ENCODE measurements around the gene S100A9.
"Not testable (repeated sequence)": the region's sequence is repeated elsewhere in the genome, so short reads cannot be mapped to it uniquely, and the experiment has no call there.

Gene S100A9

DNA sequence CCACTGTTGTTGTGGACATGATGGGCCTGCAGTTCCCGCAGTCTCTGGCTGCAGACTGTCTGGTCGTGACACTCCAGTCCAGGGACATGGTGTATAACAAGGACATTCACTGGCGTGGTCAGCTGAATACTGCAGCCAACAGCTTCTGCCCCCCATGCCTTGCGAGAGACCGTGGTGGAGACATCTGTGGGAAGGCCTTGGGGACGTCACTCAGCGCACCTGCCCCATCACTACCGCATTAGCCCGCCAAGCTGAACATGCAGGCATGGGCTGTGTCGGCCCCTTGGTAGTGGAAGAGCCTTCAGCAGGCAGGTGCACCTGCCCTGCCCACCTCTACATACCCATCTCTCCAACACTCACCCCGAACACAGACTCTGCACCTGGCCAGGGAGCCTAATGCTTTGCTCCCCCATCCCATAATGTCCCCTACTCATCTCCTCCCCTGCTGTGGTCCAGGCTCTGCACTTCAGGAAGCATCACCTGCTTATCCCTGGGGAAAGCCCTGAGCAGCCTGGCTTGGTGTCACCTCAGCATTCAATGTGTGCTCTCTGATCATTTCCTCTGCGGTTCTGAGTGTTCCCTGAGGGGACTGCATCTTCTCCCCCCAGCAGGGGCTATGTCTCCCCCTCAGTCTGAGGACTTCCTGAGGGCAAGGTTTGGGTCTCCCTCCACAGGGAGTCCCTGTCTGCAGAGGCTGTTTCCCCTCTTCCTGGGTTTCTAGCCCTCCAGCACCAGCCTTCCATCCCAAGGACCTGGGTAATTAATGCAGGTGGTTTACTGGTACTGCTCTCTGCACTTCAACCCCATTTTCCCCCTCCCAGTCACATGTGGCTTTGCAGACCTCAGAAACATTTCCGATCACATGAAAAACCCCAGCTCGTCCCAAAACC is 12.2 kb upstream of the S100A9 start:
- Histone ChIP-seq H3K4me3 (ENCODE audit: low read depth, low read length) (no peak overlapping the region), H3K27me3 (ENCODE audit: control insufficient read depth, insufficient read depth, low read length) (no peaks in the 10 kb centered on the region; the same call in 1 of the 2 replicates), H3K27ac (ENCODE audit: low read depth, low read length) (no peak overlapping the region), H3K9ac (ENCODE audit: low read depth, low read length) (no peak overlapping the region), H3K36me3 (ENCODE audit: control insufficient read depth, insufficient read depth, low read length) (no peaks in the 10 kb centered on the region), H3K4me1 (ENCODE audit: control insufficient read depth, insufficient read depth, low read length) (no peaks in the 10 kb centered on the region), H3K9me3 (ENCODE audit: control insufficient read depth, insufficient read depth, low read length) (no peaks in the 10 kb centered on the region)

DNA sequence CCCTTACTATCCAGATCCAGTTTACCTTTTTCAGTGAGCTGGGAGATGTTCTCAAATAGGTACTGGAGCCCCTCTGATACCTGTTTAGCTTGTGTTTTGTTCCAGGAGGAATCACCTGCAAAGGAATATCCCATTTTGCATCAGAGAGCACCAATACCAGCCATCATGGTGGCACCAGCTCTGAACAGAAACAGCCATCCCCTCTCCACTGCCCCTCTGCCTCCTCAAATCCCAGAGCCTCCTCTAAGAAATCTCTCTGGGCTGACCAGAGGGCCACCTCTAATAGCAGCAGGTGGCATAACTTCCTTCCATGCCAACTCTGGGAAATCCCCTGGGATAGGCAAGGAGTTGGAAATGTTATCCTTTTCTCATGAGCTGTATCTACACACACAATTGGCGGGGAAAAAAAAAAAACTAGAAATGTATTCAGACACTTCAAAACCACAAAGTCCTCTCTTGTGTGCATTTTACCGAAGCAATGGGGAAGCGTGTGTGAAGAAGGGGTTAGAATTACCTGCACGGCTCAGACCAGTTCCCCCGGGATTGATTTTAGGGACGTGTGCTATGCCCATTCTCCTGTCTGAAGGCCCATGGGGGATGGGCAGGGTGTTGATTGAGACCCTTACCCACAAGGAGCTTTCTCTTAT is 11.5 kb upstream of the S100A9 start:
- no peak overlapping the region for H3K27ac ChIP-seq (ENCODE audit: low read depth, low read length)

DNA sequence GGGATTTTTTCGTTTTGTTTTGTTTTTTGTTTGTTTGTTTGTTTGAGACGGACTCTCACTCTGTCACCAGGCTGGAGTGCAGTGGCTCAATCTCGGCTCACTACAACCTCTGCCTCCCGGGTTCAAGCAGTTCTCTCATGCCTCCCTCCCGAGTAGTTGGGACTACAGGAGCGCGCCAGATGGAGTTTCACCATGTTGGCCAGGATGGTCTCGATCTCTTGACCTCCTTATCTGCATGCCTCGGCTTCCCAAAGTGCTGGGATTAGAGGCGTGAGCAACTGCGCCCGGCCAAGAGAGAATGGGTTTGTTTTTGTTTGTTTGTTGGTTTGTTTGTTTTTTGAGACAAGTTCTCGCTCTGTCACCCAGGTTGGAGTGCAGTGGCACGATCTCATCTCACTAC is 10.6 kb upstream of the S100A9 start:
- not testable (repeated sequence) for H3K27ac ChIP-seq (ENCODE audit: low read depth, low read length); H3K9me3 ChIP-seq (ENCODE audit: control insufficient read depth, insufficient read depth, low read length); H3K27me3 ChIP-seq (ENCODE audit: control insufficient read depth, insufficient read depth, low read length)

More for the DNA sequence above, 11.5 kb upstream of the S100A9 start:
- Histone ChIP-seq H3K9me3 (ENCODE audit: control insufficient read depth, insufficient read depth, low read length) (no peaks in the 10 kb centered on the region), H3K36me3 (ENCODE audit: control insufficient read depth, insufficient read depth, low read length) (no peaks in the 10 kb centered on the region), H3K9ac (ENCODE audit: low read depth, low read length) (no peak overlapping the region), H3K4me3 (ENCODE audit: low read depth, low read length) (no peak overlapping the region), H3K27me3 (ENCODE audit: control insufficient read depth, insufficient read depth, low read length) (no peaks in the 10 kb centered on the region; the same call in 1 of the 2 replicates), H3K4me1 (ENCODE audit: control insufficient read depth, insufficient read depth, low read length) (no peaks in the 10 kb centered on the region)

GRCh38 chr1:153347856-153348255 is 9.8 kb upstream of the S100A9 start:
- Histone ChIP-seq H3K9me3 (ENCODE audit: control insufficient read depth, insufficient read depth, low read length) (no peaks in the 10 kb centered on the region), H3K27me3 (ENCODE audit: control insufficient read depth, insufficient read depth, low read length) (no peaks in the 10 kb centered on the region; the same call in 1 of the 2 replicates), H3K27ac (ENCODE audit: low read depth, low read length) (no peak overlapping the region), H3K4me3 (ENCODE audit: low read depth, low read length) (no peak overlapping the region), H3K9ac (ENCODE audit: low read depth, low read length) (no peak overlapping the region), H3K4me1 (ENCODE audit: control insufficient read depth, insufficient read depth, low read length) (no peaks in the 10 kb centered on the region), H3K36me3 (ENCODE audit: control insufficient read depth, insufficient read depth, low read length) (no peaks in the 10 kb centered on the region)

More for the DNA sequence above, 10.6 kb upstream of the S100A9 start:
- H3K4me1 ChIP-seq (ENCODE audit: control insufficient read depth, insufficient read depth, low read length); H3K9ac ChIP-seq (ENCODE audit: low read depth, low read length); H3K4me3 ChIP-seq (ENCODE audit: low read depth, low read length); H3K36me3 ChIP-seq (ENCODE audit: control insufficient read depth, insufficient read depth, low read length): not testable (repeated sequence)

GRCh38 chr1:153348511-153349362 is 8.9 kb upstream of the S100A9 start, which contains the start of gene PGLYRP4:
TSS of gene PGLYRP4 (minus strand) at chr1:153348841. CDS start at chr1:153347932, 909 bp downstream.
- Histone ChIP-seq H3K4me3 (ENCODE audit: low read depth, low read length) (no peak within 1 kb of the TSS), H3K27ac (ENCODE audit: low read depth, low read length) (no peak within 1 kb of the TSS), H3K36me3 (ENCODE audit: control insufficient read depth, insufficient read depth, low read length) (no peaks in the 10 kb centered on the region), H3K27me3 (ENCODE audit: control insufficient read depth, insufficient read depth, low read length) (no peaks in the 10 kb centered on the region; the same call in 1 of the 2 replicates), H3K9ac (ENCODE audit: low read depth, low read length) (no peak within 1 kb of the TSS), H3K4me1 (ENCODE audit: control insufficient read depth, insufficient read depth, low read length) (no peaks in the 10 kb centered on the region), H3K9me3 (ENCODE audit: control insufficient read depth, insufficient read depth, low read length) (no peaks in the 10 kb centered on the region)

GRCh38 chr1:153349363-153350320 is 8.0 kb upstream of the S100A9 start:
- no peaks in the 10 kb centered on the region for H3K4me1 ChIP-seq (ENCODE audit: control insufficient read depth, insufficient read depth, low read length)
- H3K27ac ChIP-seq (ENCODE audit: low read depth, low read length) = no peak overlapping the region
- H3K36me3 ChIP-seq (ENCODE audit: control insufficient read depth, insufficient read depth, low read length) = no peaks in the 10 kb centered on the region
- H3K9me3 ChIP-seq (ENCODE audit: control insufficient read depth, insufficient read depth, low read length) = no peaks in the 10 kb centered on the region
- H3K4me3 ChIP-seq (ENCODE audit: low read depth, low read length) = no peak overlapping the region
- H3K9ac ChIP-seq (ENCODE audit: low read depth, low read length) = no peak overlapping the region
- no peaks in the 10 kb centered on the region; the same call in 1 of the 2 replicates for H3K27me3 ChIP-seq (ENCODE audit: control insufficient read depth, insufficient read depth, low read length)

GRCh38 chr1:153350321-153350957 is 7.2 kb upstream of the S100A9 start:
- H3K9me3 ChIP-seq (ENCODE audit: control insufficient read depth, insufficient read depth, low read length) = no peaks in the 10 kb centered on the region
- no peak overlapping the region for H3K9ac ChIP-seq (ENCODE audit: low read depth, low read length)
- H3K36me3 ChIP-seq (ENCODE audit: control insufficient read depth, insufficient read depth, low read length) = no peaks in the 10 kb centered on the region
- H3K4me1 ChIP-seq (ENCODE audit: control insufficient read depth, insufficient read depth, low read length) = no peaks in the 10 kb centered on the region
- no peak overlapping the region for H3K27ac ChIP-seq (ENCODE audit: low read depth, low read length)
- H3K27me3 ChIP-seq (ENCODE audit: control insufficient read depth, insufficient read depth, low read length) = no peaks in the 10 kb centered on the region; the same call in 1 of the 2 replicates
- no peak overlapping the region for H3K4me3 ChIP-seq (ENCODE audit: low read depth, low read length)

DNA sequence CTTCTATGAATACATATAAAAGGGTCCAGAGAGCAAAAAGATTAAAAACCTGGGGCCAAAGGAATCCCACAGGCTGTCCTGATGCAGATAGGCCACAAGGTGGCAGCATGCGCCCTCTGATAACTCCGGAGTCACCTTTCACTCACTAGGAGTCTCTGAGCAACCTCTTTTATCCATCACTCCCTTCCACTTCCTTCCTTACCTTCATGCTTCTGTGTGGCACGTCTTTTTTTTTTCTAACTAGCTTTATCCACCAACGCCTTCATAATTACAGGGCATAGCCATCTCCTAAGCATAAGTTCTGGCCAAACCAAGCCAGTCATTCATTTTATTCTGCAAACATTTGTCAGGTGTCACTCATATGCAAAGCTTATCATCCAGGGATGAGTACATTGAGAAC is 5.1 kb upstream of the S100A9 start:
- Histone ChIP-seq H3K9ac (ENCODE audit: low read depth, low read length) (no peak overlapping the region), H3K27ac (ENCODE audit: low read depth, low read length) (no peak overlapping the region), H3K27me3 (ENCODE audit: control insufficient read depth, insufficient read depth, low read length) (no peaks in the 10 kb centered on the region; the same call in 1 of the 2 replicates), H3K4me3 (ENCODE audit: low read depth, low read length) (no peak overlapping the region), H3K36me3 (ENCODE audit: control insufficient read depth, insufficient read depth, low read length) (no peaks in the 10 kb centered on the region), H3K4me1 (ENCODE audit: control insufficient read depth, insufficient read depth, low read length) (no peaks in the 10 kb centered on the region), H3K9me3 (ENCODE audit: control insufficient read depth, insufficient read depth, low read length) (no peaks in the 10 kb centered on the region)

DNA sequence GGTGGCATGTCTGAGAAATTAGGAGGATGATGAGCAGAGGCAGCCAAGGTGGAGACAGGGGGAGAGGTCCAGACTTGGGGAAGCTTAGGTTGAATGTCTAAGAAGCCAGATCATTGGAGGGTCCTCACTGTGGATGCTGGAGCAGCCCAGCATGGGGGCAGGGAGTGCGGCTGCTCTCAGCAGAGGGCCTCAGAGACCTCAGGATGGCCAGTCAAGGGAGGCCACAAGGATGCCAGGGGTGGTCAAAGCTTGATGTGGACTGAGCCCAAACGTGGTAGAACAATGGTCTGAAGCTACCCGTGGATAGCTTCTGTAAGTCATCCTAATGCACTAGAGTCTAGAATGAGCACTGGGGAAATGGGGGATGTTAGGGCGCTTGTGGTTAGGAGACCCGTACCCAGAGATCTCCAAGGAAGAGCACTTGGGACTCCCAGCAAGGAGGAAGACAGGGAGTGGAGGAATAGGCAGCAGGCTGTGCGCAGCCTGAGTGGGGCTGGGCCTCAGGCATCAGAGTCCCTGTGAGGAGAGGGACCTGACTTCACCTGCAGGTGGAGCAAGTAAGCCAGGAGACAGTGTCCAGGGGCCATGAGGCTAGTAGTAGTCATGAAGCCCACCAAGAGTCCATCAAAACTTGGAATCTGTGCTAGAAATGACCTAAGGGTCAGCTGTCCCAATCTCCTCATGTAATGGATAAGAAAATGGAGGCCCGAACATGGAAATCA is 4.3 kb upstream of the S100A9 start:
- H3K27ac ChIP-seq (ENCODE audit: low read depth, low read length) = no peak overlapping the region
- no peaks in the 10 kb centered on the region for H3K36me3 ChIP-seq (ENCODE audit: control insufficient read depth, insufficient read depth, low read length)
- H3K9me3 ChIP-seq (ENCODE audit: control insufficient read depth, insufficient read depth, low read length) = no peaks in the 10 kb centered on the region
- no peak overlapping the region for H3K4me3 ChIP-seq (ENCODE audit: low read depth, low read length)
- no peaks in the 10 kb centered on the region; the same call in 1 of the 2 replicates for H3K27me3 ChIP-seq (ENCODE audit: control insufficient read depth, insufficient read depth, low read length)
- no peak overlapping the region for H3K9ac ChIP-seq (ENCODE audit: low read depth, low read length)
- no peaks in the 10 kb centered on the region for H3K4me1 ChIP-seq (ENCODE audit: control insufficient read depth, insufficient read depth, low read length)

Data from HUES48 (cell line).